ENCODE results near the gene SPDYE6.

SPDYE6 gene

DNA sequence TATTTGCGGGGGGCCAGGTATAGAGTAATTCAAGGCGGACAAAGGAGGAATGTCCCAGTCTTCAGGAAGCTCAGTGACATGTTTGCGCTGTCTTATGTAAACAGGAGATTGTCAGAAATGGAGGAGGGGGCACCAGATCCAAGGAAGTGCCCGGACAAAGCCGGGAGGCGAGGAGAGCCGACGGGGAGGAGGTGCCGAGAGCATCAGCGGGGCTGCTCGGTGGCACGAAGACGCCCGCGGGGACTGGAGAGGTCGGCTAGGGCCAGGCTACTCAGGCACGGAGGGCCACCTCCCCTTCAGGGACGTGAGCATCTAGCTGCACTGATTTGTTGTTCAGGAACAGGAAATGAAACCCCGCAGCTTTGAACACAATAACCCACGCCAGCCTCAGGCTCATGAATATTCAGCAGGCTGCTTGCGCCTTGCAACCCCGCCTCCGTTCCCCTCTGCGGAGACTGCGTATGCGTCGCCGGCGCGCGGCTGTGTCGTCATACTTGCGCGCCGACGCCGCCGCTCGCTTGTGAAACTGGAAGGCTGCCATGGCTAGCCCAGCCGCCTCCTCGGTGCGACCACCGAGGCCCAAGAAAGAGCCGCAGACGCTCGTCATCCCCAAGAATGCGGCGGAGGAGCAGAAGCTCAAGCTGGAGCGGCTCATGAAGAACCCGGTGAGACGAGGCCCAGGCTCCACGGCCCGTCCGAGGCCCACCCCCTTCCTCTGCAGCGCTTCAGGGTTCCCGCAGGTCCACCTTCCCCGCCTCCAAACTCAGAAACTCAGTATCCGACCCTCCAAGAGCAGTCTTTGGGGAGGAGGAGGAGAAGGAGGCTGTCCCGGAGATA is 39.8 kb upstream of the SPDYE6 start, which contains the start of gene PRKRIP1:
Gene PRKRIP1, plus strand, starts transcription at position 491 of the 837 bp plus-strand sequence. Its CDS starts 49 bp downstream, at position 540.
- ChIA-PET POLR2A (interaction anchor here (0.8 kb wide), 1 partner anchor 122 kb away, joined by 3 read pairs; no protein-coding TSS in a partner anchor), CTCF (interaction anchor here (1.4 to 14.3 kb wide), 4 partner anchors 9 to 854 kb away, joined by 5 to 228 read pairs (median 18); no protein-coding TSS in a partner anchor)
- TF ChIP-seq, protein P1, sequence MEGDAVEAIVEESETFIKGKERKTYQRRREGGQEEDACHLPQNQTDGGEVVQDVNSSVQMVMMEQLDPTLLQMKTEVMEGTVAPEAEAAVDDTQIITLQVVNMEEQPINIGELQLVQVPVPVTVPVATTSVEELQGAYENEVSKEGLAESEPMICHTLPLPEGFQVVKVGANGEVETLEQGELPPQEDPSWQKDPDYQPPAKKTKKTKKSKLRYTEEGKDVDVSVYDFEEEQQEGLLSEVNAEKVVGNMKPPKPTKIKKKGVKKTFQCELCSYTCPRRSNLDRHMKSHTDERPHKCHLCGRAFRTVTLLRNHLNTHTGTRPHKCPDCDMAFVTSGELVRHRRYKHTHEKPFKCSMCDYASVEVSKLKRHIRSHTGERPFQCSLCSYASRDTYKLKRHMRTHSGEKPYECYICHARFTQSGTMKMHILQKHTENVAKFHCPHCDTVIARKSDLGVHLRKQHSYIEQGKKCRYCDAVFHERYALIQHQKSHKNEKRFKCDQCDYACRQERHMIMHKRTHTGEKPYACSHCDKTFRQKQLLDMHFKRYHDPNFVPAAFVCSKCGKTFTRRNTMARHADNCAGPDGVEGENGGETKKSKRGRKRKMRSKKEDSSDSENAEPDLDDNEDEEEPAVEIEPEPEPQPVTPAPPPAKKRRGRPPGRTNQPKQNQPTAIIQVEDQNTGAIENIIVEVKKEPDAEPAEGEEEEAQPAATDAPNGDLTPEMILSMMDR (IDR thresholded peaks at IDR 0.05; ENCODE audit: insufficient read depth, low read length, missing control alignments) = no peak
- DNase-seq (ENCODE audit: low read depth, low spot score) = peak; percentile 41
- H3K4me3 ChIP-seq (ENCODE audit: low read depth, low read length) = peak within 1 kb of the TSS; percentile 95

DNA sequence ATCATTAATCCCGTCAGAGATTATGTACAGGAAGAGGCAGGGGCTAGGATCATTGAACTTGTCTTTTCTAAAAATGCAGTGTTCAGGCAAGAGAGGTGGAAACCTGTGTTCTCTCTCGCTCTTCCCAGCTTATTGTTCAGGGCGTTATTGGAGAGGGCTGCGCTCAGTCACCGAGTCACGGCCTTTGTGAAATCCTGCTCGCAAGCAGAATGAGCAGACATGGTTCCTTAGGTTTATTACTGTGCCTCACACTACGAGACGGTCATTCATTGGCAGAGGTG is 39.3 kb upstream of the SPDYE6 start:
- CTCF ChIA-PET = interaction anchor here (1.6 to 14.3 kb wide), 3 partner anchors 10 to 853 kb away, joined by 5 to 228 read pairs (median 32); no protein-coding TSS in a partner anchor
- no peak for DNase-seq (ENCODE audit: low read depth, low spot score)
- peak overlapping the region; percentile 95 for H3K4me3 ChIP-seq (ENCODE audit: low read depth, low read length)
- POLR2A ChIA-PET = interaction anchor here (0.8 kb wide), 1 partner anchor 122 kb away, joined by 3 read pairs; no protein-coding TSS in a partner anchor
- TF ChIP-seq, protein P1 (IDR thresholded peaks at IDR 0.05; ENCODE audit: insufficient read depth, low read length, missing control alignments) = no peak

DNA sequence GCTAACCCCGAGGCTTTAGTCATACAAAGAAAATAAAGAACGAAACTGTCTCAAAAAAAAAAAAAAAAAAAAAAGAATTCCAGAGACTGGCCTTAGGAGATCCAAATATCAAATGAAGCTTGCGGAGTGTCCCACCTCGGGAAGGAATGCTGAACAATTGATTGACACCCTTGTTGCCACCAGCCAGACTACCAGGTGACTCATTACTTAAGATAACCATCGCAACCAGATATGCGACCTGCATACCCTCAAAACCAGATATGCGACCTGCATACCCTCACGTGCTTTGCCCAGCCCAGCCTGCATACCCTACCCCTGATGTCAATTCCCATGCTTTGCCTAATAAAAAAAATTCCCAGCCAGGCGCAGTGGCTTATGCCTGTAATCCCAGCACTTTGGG is 37.2 kb upstream of the SPDYE6 start:
- ChIA-PET CTCF (interaction anchor here (1.0 to 14.3 kb wide), 6 partner anchors 12 to 855 kb away, joined by 3 to 228 read pairs (median 4); no protein-coding TSS in a partner anchor), POLR2A (no interaction called here)
- no peak for DNase-seq (ENCODE audit: low read depth, low spot score)
- no peak overlapping the region for H3K4me3 ChIP-seq (ENCODE audit: low read depth, low read length)
- TF ChIP-seq, protein P1 (IDR thresholded peaks at IDR 0.05; ENCODE audit: insufficient read depth, low read length, missing control alignments) = no peak

DNA sequence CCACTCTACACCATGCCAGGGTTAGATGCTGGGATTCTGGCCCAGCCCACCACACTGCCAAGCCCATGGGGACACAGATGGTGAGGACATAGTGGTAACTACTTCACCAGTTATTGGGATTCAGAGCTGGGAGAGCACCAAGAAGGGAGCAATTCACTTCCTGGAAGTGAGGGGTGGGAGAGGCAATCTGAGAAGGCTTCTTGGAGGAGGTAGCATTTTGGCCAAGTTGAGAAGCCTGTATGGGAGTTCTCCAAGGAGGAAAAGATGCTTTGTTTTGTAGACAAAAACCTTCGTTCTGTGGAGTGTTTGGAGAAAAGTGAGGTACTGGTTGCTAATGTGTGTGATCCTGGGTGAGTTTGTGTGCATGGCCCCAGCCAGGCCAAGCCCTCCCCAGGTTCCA is 36.1 kb upstream of the SPDYE6 start:
- TF ChIP-seq, protein P1 (IDR thresholded peaks at IDR 0.05; ENCODE audit: insufficient read depth, low read length, missing control alignments) = no peak
- DNase-seq (ENCODE audit: low read depth, low spot score) = no peak
- ChIA-PET CTCF (interaction anchor here (1.0 to 14.3 kb wide), 8 partner anchors 8 to 854 kb away, joined by 3 to 228 read pairs (median 4); no protein-coding TSS in a partner anchor), POLR2A (interaction anchor here (0.6 kb wide), 1 partner anchor 105 kb away, joined by 3 read pairs; no protein-coding TSS in a partner anchor)
- no peak overlapping the region for H3K4me3 ChIP-seq (ENCODE audit: low read depth, low read length)

DNA sequence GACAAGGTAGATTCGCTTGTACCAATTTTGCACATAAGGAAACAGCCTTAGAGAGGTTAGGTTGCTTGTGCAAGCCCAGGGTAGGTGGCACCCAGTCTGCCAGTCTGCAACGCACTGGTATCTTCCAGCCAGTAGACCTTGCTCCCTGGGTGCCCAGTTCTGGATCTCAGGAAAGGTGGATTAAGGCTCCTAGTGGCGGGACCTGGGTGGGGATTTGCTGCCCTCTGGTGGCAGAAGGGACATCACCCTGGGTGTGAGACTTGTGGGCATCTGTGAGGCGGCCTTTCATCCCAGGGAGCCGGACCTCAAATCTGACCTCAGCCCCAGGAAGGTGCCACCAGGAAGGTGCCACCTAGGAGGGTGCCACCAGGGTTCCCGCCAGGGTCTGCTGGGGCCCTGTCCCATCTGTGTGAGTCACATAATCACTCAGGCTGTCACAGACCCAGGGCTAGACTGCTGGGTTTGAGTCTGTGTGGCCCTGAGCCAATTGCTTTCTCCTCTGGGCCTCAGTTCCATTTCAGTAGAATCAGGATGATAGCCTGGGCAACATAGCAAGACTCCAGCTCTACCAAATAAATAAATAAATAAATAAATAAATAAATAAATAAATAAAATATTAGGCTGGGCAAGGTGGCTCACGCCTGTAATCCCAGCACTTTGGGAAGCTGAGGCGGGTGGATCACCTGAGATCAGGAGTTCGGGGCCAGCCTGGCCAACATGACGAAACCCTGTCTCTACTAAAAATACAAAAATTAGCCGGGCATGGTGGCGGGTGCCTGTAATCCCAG is 34.6 kb upstream of the SPDYE6 start:
- TF ChIP-seq, protein P1 (IDR thresholded peaks at IDR 0.05; ENCODE audit: insufficient read depth, low read length, missing control alignments) = peak; percentile 89
- DNase-seq (ENCODE audit: low read depth, low spot score) = no peak
- H3K4me3 ChIP-seq (ENCODE audit: low read depth, low read length) = no peak overlapping the region
- ChIA-PET CTCF (interaction anchor here (0.7 to 14.3 kb wide), 13 partner anchors 10 to 849 kb away, joined by 3 to 228 read pairs (median 4); partner anchors contain the start of gene ALKBH4), POLR2A (no interaction called here)
